Measurements from ENCODE around the gene MGRN1.

Gene MGRN1

GRCh38 chr16:4641306-4641687 is 16.7 kb downstream of the MGRN1 start:
- DNase-seq (ENCODE audit: low read depth), result no peak
- H3K4me3 ChIP-seq (ENCODE audit: low read length), result no peak overlapping the region
- no peak for TF ChIP-seq CTCF (conservative IDR thresholded peaks at IDR 0.05; ENCODE audit: low read length)

GRCh38 chr16:4641895-4642294 is 17.3 kb downstream of the MGRN1 start:
- H3K4me3 ChIP-seq (ENCODE audit: low read length), result no peak overlapping the region
- DNase-seq (ENCODE audit: low read depth), result no peak
- TF ChIP-seq CTCF (conservative IDR thresholded peaks at IDR 0.05; ENCODE audit: low read length), result no peak

GRCh38 chr16:4646773-4647643 is 22.4 kb downstream of the MGRN1 start:
- DNase-seq (ENCODE audit: low read depth), result no peak
- no peak overlapping the region for H3K4me3 ChIP-seq (ENCODE audit: low read length)
- no peak for TF ChIP-seq CTCF (conservative IDR thresholded peaks at IDR 0.05; ENCODE audit: low read length)

- no peak overlapping the region for H3K4me3 ChIP-seq (ENCODE audit: low read length)
- no peak for DNase-seq (ENCODE audit: low read depth)
- no peak for TF ChIP-seq CTCF (conservative IDR thresholded peaks at IDR 0.05; ENCODE audit: low read length)
Measured at GRCh38 chr16:4647644-4647980, 23.0 kb downstream of the MGRN1 start.

- H3K4me3 ChIP-seq (ENCODE audit: low read length), result no peak overlapping the region
- DNase-seq (ENCODE audit: low read depth), result no peak
- TF ChIP-seq CTCF (conservative IDR thresholded peaks at IDR 0.05; ENCODE audit: low read length), result no peak
Measured at GRCh38 chr16:4648917-4649316, 24.3 kb downstream of the MGRN1 start.

- DNase-seq (ENCODE audit: low read depth), result no peak
- TF ChIP-seq CTCF (conservative IDR thresholded peaks at IDR 0.05; ENCODE audit: low read length), result no peak
- H3K4me3 ChIP-seq (ENCODE audit: low read length), result no peak overlapping the region
Measured at GRCh38 chr16:4649744-4650442, 25.3 kb downstream of the MGRN1 start.

Measured in AG10803 (cell line).